Hypothalamus (tissue), 51 donors: ENCODE measurements around the gene PCCB.
"Not testable (repeated sequence)": the region's sequence is repeated elsewhere in the genome, so short reads cannot be mapped to it uniquely, and the experiment has no call there.

Experiments
- DNase-seq, 51 donors: peaks; one replicate each; lab custom pipeline; 2025; lab: John Stamatoyannopoulos, UW

PCCB gene

DNA sequence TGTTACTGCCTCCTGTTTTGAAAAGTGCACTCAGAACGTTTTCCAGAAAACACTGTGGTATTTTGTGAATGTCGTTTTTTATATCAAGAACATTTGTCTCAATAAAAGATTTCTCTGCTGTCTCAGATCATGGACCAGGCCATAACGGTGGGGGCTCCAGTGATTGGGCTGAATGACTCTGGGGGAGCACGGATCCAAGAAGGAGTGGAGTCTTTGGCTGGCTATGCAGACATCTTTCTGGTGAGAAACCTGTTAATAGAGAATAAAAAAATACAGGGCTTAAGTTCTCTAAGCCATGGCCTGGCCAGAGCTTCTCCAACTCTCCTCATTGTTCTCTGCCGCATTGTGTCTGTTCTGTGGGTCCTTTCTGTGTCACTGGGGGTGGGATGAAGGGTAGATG lies 11.7 kb downstream of the PCCB start:
- peak in 1 of 51 donors; percentile 12 for DNase-seq

DNA sequence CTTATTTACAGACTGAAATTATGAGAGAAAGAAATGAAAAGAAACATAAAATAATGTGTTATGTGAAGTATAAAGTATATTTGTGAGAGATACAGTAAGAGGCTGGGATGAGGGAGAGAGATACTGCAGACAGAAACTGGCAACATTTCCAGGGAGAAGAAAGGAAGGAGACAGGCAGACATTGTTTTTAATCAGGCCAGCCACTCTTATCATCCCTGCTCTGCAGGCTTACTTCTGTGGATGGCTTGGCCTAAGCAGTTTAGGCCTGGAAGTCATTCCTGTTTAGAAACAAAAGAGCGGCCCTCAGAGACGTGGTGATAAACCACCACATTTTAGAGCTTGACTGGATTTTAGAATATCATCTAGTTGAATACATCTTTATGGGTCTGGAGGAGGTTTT lies 12.4 kb downstream of the PCCB start:
- peak in 3 of 51 donors; percentile 1 to 10 (median 5) for DNase-seq

DNA sequence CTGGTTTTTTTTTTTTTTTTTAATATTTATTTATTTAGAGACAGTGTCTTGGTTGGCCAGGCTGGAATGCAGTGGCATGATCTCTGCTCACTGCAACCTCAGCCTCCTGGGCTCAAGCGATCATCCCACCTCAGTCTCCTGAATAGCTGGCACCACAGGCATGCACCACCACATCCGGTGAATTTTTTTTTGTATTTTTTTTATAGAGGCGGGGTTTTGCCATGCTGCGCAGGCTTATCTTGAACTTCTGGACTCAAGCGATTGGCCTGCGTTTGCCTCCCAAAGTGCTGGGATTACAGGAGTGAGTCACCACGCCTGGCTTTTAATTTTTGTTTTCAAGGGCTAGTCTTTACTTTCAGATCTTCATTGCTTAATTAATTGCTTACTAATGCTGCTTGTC lies 13.1 kb downstream of the PCCB start:
- no peak for DNase-seq

DNA sequence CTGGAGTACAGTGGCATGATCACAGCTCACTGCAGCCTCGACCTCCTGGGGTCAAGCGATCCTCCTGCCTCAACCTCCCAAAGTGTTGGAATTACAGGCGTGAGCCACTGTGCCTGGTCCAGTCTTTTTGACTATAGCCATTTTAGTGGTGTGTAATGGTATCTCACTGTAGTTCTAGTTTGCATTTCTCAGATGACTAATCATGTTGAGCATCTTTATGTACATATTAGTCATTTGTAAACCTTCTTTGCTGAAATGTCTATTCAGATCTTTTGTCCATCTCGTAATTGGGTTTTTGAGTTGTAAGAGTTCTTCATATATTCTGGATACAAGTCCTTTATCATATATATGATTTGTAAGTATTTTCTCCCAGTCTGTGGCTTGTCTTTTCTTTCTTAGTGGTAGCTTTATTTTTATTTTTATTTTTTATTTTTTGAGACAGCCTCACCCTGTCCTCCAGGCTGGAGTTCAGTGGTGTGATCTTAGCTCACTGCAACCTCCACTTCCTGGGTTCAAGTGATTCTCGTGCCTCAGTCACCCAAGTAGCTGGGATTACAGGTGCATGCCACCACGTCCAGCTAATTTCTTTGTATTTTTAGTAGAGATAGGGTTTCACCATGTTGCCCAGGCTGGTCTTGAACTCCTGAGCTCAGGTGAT lies 16.5 kb downstream of the PCCB start:
- DNase-seq, result not testable (repeated sequence)

DNA sequence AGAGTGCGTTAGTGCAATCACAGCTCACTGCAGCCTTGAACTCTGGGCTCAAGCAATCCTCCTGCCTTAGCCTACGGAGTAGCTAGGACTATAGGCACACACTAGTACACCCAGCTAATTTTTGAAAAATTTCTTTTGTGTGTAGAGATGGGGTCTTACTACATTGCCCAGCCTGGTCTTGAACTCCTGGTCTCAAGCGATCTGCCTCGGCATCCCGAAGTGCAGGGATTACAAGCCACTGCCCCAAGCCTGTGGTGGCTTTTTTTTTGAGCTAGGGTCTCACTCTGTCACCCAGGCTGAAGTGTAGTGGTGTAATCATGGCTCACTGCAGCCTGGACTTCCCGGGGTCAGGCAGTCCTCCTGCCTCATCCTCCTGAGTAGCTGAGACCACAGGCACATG lies 17.1 kb downstream of the PCCB start:
- DNase-seq, result no peak

DNA sequence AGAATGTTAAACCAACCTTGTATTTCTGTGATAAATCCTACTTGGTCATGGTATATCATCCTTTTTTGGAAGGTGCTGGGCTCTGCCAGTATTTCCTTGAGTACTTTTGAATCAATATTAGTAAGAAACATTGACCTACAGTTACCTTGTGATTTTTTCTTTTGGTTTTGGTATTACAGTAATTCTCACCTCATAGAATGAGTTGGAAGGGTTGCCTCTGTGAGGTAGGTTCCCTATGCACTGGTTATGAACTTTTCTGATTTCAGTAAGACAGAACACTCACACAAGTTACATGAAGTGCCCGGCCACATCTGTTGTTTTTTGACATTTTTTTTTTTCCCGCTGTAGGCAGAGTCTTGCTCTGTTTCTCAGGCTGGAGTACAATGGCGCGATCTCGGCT lies 20.0 kb downstream of the PCCB start:
- DNase-seq, result no peak

DNA sequence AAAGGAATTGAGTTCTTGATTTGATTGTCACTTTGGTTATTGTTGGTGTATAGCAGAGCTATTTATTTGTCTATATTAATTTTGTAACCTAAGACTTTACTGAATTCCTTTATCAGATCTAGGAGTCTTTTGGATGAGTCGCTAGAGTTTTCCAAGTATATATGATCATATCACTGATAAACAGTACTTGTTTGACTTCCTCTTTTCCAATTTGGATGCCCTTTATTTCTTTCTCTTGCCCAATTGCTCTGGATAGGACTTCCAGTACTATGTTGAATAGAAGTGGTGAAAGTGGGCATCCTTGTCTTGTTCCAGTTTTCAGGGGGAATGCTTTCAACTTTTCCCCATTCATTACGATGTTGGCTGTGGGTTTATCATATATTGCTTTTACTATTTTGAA lies 21.5 kb downstream of the PCCB start:
- DNase-seq, result not testable (repeated sequence)

DNA sequence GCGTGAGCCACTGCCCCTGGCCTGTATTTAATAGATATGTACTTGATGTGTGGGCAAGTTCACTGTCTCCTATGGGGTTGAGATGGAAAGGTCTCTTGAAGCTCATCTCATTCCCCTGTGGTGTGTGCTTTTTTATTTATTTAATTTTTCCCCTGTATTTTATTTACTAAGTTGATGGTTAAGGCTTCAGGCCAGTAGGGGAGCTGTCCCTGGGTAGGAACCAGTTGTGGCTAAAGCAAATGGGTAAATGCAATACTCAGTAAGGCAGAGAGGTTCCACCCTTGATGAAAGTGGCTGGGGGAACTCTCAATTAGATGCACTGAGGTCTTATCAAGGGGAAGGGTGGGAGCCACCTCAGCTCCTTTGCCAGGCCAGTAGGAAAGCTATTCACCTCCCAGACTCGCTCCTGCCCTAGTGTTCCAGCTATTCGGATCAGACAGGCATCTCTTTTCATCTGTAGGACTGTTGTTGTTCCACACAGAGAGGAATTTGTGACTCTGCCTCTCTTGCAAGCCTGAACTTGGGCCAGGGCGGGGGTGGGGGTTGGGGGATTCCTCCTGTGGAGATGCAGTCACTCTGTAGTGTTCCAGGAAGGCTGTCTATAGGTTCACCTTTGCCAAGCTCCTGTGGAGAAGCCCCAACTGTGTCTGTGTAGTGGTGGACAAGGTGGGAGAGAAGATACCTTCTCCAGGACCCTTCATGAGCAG lies 26.1 kb downstream of the PCCB start:
- no peak for DNase-seq

DNA sequence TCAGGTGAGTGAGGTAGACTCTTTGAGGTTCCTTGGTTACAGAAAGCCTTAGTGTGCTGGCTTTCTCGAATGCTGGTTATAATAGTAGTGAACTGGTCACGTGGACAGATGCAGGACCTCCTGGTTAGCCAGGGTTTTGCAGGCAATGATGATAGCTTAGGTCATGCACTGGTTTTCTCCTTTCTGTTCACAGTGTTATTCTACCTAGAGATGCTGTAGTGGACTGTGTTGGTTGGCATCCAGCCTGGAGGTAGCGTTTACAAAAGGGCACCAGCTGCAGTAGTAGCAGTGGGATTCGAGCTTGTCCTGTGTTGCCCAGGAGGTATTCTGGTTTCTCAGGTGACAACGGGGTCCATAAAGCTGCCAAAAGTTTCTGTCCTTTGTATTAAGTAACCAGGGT lies 27.0 kb downstream of the PCCB start:
- DNase-seq, result no peak

DNA sequence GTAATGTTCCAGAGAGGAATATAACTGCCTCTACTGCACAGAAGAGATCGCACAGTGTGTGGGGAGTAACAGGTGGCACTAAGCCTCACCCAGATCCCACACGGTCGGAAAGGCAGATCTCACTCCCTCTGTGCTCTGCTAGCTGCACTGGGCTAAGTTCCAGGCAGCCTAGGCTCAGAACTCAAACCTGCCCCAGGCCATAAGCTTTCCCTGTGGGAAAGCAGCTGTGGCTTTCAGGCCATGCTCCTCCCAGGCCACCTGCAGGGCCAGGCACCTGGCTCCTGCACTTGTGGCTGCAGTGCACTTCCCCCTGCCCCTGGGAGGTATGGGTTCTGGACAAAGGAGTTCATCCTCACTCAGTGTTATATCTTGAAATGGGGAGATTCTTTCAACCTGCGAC lies 27.5 kb downstream of the PCCB start:
- DNase-seq, result no peak

DNA sequence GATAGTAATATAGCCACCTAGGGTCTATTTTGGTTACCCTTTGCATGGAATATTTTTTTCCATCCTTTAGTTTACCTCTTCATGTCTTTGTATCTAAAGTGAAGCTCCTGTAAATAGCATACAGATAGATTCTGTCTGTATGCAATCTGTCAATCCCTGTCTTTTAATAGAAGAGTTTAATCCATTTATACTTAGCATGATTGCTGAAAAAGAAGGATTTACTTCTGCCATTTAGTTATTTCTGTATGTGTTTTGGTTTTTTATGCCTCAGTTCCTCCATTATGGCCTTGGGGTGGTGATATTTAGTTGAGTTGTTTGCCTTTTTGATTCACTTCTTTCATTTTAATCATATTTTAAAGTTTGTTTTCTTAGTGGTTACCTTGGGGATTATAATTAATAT lies 29.0 kb downstream of the PCCB start:
- DNase-seq, result no peak

DNA sequence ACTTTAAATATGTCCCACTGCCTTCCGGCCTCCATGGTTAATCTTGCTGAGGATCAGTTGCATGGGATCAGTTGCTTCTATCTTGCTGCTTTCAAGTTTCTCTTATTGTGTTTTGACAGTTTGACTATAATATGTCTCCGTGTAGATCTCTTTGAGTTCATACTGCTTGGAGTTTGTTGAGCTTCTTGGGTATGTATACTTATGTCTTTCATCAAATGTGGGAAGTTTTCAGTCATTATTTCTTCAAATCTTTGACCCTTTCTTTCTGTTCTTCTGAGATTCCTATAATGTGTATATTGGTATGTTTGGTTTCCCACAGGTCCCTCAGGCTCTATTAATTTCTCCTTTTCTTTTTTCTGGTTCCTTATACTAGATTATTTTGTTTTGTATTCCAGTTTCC lies 30.8 kb downstream of the PCCB start:
- DNase-seq, result no peak

DNA sequence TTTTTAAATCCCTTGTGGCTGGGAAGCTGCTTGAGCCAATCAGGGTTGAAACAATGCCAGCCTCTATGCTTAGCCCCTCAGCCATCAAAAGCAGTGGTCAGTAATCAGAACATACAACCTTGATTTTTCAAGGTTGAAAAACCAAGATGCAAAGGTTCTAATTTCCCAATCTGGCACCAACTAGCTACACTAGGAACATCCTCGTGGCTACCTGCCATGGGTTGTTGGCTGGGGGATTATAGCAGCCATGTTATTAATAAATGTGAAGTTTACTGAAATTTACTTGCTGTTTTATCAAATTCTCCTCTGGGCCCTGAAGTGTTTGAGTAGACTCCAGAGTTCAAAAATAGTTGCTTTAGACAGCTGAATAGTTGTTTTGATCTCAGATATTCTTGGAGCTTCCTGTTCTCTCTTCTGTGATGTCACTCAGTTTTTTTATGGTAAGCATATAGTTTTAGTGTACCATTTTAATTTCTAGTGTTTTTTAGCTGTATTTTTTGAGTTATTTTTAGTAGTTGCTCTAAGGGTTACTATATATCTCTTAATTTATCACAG lies 31.9 kb downstream of the PCCB start:
- DNase-seq, result no peak

DNA sequence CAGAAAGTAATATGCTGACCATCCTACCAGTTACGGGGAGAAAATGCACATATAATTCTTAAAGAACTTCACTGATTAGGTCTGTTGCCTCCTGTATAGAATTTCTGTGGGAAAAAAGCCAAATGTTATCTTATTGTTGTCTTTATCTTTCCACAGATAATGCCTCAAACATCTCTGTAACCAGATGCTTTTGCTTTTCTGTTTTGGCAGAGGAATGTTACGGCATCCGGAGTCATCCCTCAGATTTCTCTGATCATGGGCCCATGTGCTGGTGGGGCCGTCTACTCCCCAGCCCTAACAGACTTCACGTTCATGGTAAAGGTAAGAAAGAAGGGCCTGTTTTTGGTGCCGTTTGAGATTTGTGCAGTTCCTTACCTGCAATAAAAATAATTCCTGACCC lies 33.5 kb downstream of the PCCB start:
- no peak for DNase-seq

DNA sequence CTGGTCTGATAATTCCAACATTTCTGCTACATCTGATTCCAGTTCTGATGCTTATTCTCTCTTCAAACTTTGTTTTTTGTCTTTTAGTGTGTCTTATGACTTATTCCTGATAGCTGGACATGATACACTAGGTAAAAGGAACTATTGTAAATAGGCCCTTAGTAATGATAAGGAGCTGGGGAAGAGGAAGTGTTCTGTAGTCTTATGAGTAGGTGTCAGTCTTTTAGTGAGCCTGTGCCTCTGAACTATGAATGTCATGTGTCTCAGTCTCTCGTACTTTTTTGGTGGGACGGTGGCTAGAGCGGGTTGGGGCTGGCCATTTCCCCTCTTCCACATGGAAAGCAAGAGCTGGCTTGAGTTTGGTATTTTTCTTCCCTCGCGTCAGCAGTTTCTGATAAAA lies 41.2 kb downstream of the PCCB start:
- no peak for DNase-seq

DNA sequence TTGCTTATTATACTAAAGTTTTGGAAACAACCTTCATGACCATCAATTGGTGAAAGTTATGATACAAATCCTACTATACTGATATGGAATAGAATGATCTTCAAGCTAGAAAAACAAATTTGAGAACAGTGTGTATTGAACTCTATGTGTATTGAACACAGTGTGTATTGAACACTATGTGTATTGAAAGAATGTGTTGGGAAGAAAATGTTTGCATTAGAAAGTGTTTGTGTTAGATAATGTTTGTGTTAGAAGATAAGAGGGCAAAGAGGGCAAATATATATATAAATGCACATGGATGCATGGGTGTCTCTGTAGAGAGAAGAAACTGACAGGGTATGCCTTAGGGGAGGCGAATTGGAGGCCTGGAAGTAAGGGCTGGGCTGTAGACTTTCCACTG lies 42.4 kb downstream of the PCCB start:
- no peak for DNase-seq

DNA sequence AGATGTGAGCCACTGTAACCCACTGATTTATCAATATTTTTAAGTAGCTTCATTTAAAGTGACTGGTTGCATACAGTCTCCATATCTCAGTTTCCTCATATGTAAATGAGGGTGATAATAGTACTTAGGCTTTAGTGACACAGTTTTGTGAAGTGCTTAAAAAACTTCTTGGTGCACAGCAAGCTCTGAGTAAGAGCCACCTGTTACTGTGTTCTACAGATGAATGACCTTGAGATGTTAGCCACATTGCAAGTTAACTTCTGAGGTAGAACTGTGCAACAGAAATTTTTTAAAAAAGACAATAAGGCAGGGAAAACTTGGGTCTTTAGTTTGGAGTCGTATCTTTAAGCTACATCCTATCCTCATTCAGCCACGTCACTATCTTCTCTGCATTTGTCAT lies 43.1 kb downstream of the PCCB start:
- DNase-seq, result no peak

DNA sequence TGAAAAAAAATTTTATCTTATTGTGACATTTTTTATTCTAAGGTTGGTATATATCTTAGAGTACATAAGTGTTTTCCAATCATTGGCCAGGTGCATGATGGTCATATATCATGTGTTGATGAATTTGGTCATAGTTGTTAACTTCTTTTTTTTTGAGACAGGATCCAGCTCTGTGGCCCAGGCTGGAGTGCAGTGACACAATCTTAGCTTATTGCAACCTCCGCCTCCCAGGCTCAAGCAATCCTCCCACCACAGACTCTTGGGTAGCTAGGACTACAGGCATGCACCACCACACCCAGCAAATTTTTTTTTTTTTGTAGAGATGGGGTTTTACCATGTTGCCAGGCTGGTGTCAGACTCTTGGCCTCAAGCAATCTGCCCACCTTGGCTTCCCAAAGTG lies 44.0 kb downstream of the PCCB start:
- DNase-seq, result no peak

DNA sequence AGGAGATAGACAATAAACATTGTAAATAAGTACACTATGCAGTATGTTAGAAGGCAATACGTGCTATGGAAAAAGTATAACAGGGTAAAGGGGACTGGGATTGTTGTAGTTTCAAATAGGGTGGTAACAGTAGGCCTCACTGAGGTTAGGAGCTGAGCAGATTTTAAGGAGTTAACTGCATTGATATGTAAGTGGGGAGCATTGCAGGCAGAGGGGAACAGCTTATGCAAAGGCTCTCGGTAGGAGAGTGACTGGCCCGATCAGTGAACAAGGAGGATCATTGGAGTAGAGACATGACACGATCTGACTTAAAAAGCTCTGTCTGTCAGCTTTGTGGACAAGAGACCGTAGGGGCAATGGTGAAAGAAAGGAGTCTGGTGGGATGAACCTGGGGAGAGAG lies 46.8 kb downstream of the PCCB start:
- DNase-seq, result no peak

DNA sequence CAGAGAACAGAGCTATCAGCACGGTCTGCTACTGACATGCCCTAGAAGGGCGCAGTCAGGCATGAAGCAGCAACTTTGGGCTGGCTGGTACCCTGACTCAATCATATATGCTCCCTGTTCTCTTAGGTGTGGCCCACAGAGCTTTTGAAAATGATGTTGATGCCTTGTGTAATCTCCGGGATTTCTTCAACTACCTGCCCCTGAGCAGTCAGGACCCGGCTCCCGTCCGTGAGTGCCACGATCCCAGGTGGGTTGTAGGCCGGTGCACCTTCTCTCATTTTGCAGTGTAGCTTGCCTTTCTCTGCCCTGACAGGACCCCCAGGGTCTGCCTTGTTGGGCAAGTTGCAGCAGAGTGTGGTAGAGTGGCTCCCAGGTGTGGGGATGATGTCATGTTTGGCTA lies 47.7 kb downstream of the PCCB start:
- no peak for DNase-seq

DNA sequence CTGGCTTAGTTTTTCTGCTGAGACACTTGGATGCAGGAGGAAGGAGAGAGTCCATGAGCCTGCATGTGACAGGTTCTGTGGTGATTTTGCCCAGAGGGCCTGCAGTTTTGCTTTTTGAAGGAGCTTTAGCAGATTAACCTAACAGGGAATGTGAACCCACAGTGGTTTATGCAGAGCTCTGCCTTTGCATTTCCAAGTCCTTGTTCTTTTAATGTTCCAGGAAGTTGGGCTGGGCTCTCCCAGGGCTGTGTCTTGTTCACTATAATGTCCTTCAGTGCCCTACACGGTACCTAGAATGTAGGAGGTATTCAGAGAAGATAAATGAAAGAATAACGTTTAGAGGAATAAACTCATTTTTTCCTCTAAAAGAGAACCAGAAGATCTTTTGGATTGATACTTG lies 50.3 kb downstream of the PCCB start:
- DNase-seq, result no peak

DNA sequence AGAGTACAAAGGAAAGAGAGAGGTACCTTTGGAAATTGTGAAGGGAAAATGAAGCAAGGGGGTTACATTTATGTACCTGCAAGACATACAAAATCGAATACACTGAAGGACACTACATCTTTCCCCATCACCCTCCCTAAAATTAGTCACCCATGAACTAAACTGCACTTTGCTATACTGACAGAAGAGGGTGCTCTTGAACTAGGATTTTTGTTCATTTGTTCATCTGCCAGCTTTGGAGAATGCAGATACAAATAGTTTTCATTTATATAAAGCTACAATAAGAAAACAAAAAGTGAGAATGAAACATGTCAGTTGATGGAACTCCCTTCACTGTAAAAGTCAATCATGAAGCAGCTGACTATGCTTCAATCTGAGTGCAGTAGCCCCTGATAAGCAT lies 55.7 kb downstream of the PCCB start:
- DNase-seq, result no peak

DNA sequence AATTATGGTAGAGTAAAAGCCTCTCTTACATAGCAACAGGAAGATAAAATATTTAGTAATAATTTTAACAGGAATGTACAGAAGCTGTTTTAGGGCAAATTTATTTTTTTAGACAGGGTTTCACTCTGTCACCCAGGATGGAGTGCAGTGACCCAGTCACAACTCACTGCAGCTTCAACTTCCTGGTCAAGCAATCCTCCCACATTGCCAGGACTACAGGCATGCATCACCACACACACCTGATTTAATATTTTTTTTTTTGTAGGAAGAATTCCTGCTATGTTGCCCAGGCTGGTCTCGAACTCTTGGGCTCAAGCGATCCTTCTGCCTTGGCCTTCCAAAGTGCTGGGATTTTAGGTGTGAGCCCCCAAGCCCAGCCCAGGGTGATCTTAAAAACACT lies 61.1 kb downstream of the PCCB start:
- no peak for DNase-seq
